ENCODE measurements around the gene DUSP5. TPM values are rescaled to one million over a fixed set of nuclear protein-coding genes. Genes with fewer than 3 reads are reported as not detected.

The DUSP5 gene
- total RNA-seq (2014; rRNA removed; shearing (Covaris generic); ENCODE audit: low replicate concordance), result 23.6 and 26.6 TPM in 2 replicates

- Histone ChIP-seq H3K9ac (ENCODE audit: low read length) (peak within 1 kb of the TSS; percentile 88), H4K20me1 (ENCODE audit: insufficient read depth, low read depth, low read length) (peaks cover 46% of the 10 kb centered on the region), H3K36me3 (ENCODE audit: insufficient read depth, low read length) (no peaks in the 10 kb centered on the region), H3K9me2 (replicated peaks; ENCODE audit: insufficient read depth, low read length) (no peaks in the 10 kb centered on the region), H3K27ac (ENCODE audit: low read length) (no peak within 1 kb of the TSS), H3K4me3 (ENCODE audit: low read length) (peak within 1 kb of the TSS; percentile 85), H3K4me1 (ENCODE audit: low read length) (peaks cover 47% of the 10 kb centered on the region), H3K4me2 (ENCODE audit: low read depth, low read length, poor library complexity, severe bottlenecking) (peak within 1 kb of the TSS; percentile 94), H2AFZ (ENCODE audit: low read length) (peak within 1 kb of the TSS; percentile 91), H3K79me2 (ENCODE audit: low read length) (0 out of 2 replicates have a peak, but pooled peaks cover 3% of the 10 kb centered on the region), H3K27me3 (ENCODE audit: low read length) (no peaks in the 10 kb centered on the region; the same call in 1 of the 2 replicates), H3K9me3 (ENCODE audit: low read length) (no peaks in the 10 kb centered on the region)
- DNase-seq, result peak; percentile 99
Observed at GRCh38 chr10:110497438-110498086, at the start of gene DUSP5. Gene DUSP5, plus strand, starts transcription at chr10:110497907. Its CDS starts 215 bp downstream, at chr10:110498122.

- Histone ChIP-seq H3K27ac (ENCODE audit: low read length) (no peak overlapping the region), H3K36me3 (ENCODE audit: insufficient read depth, low read length) (no peaks in the 10 kb centered on the region), H3K9ac (ENCODE audit: low read length) (no peak overlapping the region), H3K79me2 (ENCODE audit: low read length) (no peaks in the 10 kb centered on the region), H3K4me2 (ENCODE audit: low read depth, low read length, poor library complexity, severe bottlenecking) (no peak overlapping the region), H3K27me3 (ENCODE audit: low read length) (0 out of 2 replicates have a peak, but pooled peaks cover 2% of the 10 kb centered on the region), H3K9me2 (replicated peaks; ENCODE audit: insufficient read depth, low read length) (no peaks in the 10 kb centered on the region), H3K4me3 (ENCODE audit: low read length) (no peak overlapping the region), H3K4me1 (ENCODE audit: low read length) (peaks cover 4% of the 10 kb centered on the region), H3K9me3 (ENCODE audit: low read length) (no peaks in the 10 kb centered on the region), H2AFZ (ENCODE audit: low read length) (no peak overlapping the region), H4K20me1 (ENCODE audit: insufficient read depth, low read depth, low read length) (no peaks in the 10 kb centered on the region)
- DNase-seq, result no peak
Observed at GRCh38 chr10:110448682-110449418, 48.9 kb upstream of the DUSP5 start.

- no peaks in the 10 kb centered on the region; the same call in 1 of the 2 replicates for H3K27me3 ChIP-seq (ENCODE audit: low read length)
- H3K27ac ChIP-seq (ENCODE audit: low read length), result no peak overlapping the region
- H3K79me2 ChIP-seq (ENCODE audit: low read length), result no peaks in the 10 kb centered on the region
- no peak for DNase-seq
- H3K36me3 ChIP-seq (ENCODE audit: insufficient read depth, low read length), result no peaks in the 10 kb centered on the region
- H3K4me2 ChIP-seq (ENCODE audit: low read depth, low read length, poor library complexity, severe bottlenecking), result no peak overlapping the region
- H3K9me2 ChIP-seq (replicated peaks; ENCODE audit: insufficient read depth, low read length), result no peaks in the 10 kb centered on the region
- no peak overlapping the region for H3K4me3 ChIP-seq (ENCODE audit: low read length)
- H3K9me3 ChIP-seq (ENCODE audit: low read length), result no peaks in the 10 kb centered on the region
- peaks cover 26% of the 10 kb centered on the region for H3K4me1 ChIP-seq (ENCODE audit: low read length)
- H4K20me1 ChIP-seq (ENCODE audit: insufficient read depth, low read depth, low read length), result no peaks in the 10 kb centered on the region
- H2AFZ ChIP-seq (ENCODE audit: low read length), result no peak overlapping the region
- no peak overlapping the region for H3K9ac ChIP-seq (ENCODE audit: low read length)
Observed at GRCh38 chr10:110455446-110455845, 42.3 kb upstream of the DUSP5 start.

- H3K9me3 ChIP-seq (ENCODE audit: low read length), result no peaks in the 10 kb centered on the region
- H3K9me2 ChIP-seq (replicated peaks; ENCODE audit: insufficient read depth, low read length), result no peaks in the 10 kb centered on the region
- no peaks in the 10 kb centered on the region for H3K79me2 ChIP-seq (ENCODE audit: low read length)
- H3K4me2 ChIP-seq (ENCODE audit: low read depth, low read length, poor library complexity, severe bottlenecking), result no peak overlapping the region
- no peaks in the 10 kb centered on the region; the same call in 1 of the 2 replicates for H3K27me3 ChIP-seq (ENCODE audit: low read length)
- no peaks in the 10 kb centered on the region for H3K36me3 ChIP-seq (ENCODE audit: insufficient read depth, low read length)
- peaks cover 29% of the 10 kb centered on the region for H3K4me1 ChIP-seq (ENCODE audit: low read length)
- H3K9ac ChIP-seq (ENCODE audit: low read length), result no peak overlapping the region
- no peak for DNase-seq
- H2AFZ ChIP-seq (ENCODE audit: low read length), result no peak overlapping the region
- no peaks in the 10 kb centered on the region for H4K20me1 ChIP-seq (ENCODE audit: insufficient read depth, low read depth, low read length)
- no peak overlapping the region for H3K27ac ChIP-seq (ENCODE audit: low read length)
- no peak overlapping the region for H3K4me3 ChIP-seq (ENCODE audit: low read length)
Observed at GRCh38 chr10:110456046-110456445, 41.7 kb upstream of the DUSP5 start.

- H3K4me1 ChIP-seq (ENCODE audit: low read length), result peaks cover 29% of the 10 kb centered on the region
Observed at GRCh38 chr10:110456523-110457091, 41.1 kb upstream of the DUSP5 start.

GRCh38 chr10:110457851-110458250 lies 39.9 kb upstream of the DUSP5 start:
- Histone ChIP-seq H3K27ac (ENCODE audit: low read length) (no peak overlapping the region), H3K27me3 (ENCODE audit: low read length) (no peaks in the 10 kb centered on the region; the same call in 1 of the 2 replicates), H3K4me2 (ENCODE audit: low read depth, low read length, poor library complexity, severe bottlenecking) (no peak overlapping the region), H3K36me3 (ENCODE audit: insufficient read depth, low read length) (no peaks in the 10 kb centered on the region), H3K4me1 (ENCODE audit: low read length) (peaks cover 29% of the 10 kb centered on the region), H3K9me2 (replicated peaks; ENCODE audit: insufficient read depth, low read length) (no peaks in the 10 kb centered on the region), H3K9ac (ENCODE audit: low read length) (no peak overlapping the region), H3K79me2 (ENCODE audit: low read length) (no peaks in the 10 kb centered on the region), H2AFZ (ENCODE audit: low read length) (no peak overlapping the region), H4K20me1 (ENCODE audit: insufficient read depth, low read depth, low read length) (no peaks in the 10 kb centered on the region), H3K9me3 (ENCODE audit: low read length) (no peaks in the 10 kb centered on the region), H3K4me3 (ENCODE audit: low read length) (no peak overlapping the region)
- no peak for DNase-seq

More at GRCh38 chr10:110456523-110457091, 41.1 kb upstream of the DUSP5 start:
- H3K79me2 ChIP-seq (ENCODE audit: low read length), result no peaks in the 10 kb centered on the region
- no peak overlapping the region for H2AFZ ChIP-seq (ENCODE audit: low read length)
- no peaks in the 10 kb centered on the region; the same call in 1 of the 2 replicates for H3K27me3 ChIP-seq (ENCODE audit: low read length)
- H3K9me2 ChIP-seq (replicated peaks; ENCODE audit: insufficient read depth, low read length), result no peaks in the 10 kb centered on the region
- H3K9me3 ChIP-seq (ENCODE audit: low read length), result no peaks in the 10 kb centered on the region
- no peak overlapping the region for H3K9ac ChIP-seq (ENCODE audit: low read length)
- no peak overlapping the region for H3K4me3 ChIP-seq (ENCODE audit: low read length)
- no peak overlapping the region for H3K4me2 ChIP-seq (ENCODE audit: low read depth, low read length, poor library complexity, severe bottlenecking)
- no peaks in the 10 kb centered on the region for H4K20me1 ChIP-seq (ENCODE audit: insufficient read depth, low read depth, low read length)
- H3K27ac ChIP-seq (ENCODE audit: low read length), result no peak overlapping the region
- no peaks in the 10 kb centered on the region for H3K36me3 ChIP-seq (ENCODE audit: insufficient read depth, low read length)
- no peak for DNase-seq

GRCh38 chr10:110458266-110458920 lies 39.3 kb upstream of the DUSP5 start:
- Histone ChIP-seq H3K27me3 (ENCODE audit: low read length) (no peaks in the 10 kb centered on the region; the same call in 1 of the 2 replicates), H3K9me2 (replicated peaks; ENCODE audit: insufficient read depth, low read length) (no peaks in the 10 kb centered on the region), H3K36me3 (ENCODE audit: insufficient read depth, low read length) (no peaks in the 10 kb centered on the region), H3K4me1 (ENCODE audit: low read length) (peaks cover 29% of the 10 kb centered on the region), H3K9ac (ENCODE audit: low read length) (no peak overlapping the region), H3K27ac (ENCODE audit: low read length) (no peak overlapping the region), H2AFZ (ENCODE audit: low read length) (no peak overlapping the region), H3K4me3 (ENCODE audit: low read length) (no peak overlapping the region), H3K4me2 (ENCODE audit: low read depth, low read length, poor library complexity, severe bottlenecking) (no peak overlapping the region), H3K79me2 (ENCODE audit: low read length) (no peaks in the 10 kb centered on the region), H3K9me3 (ENCODE audit: low read length) (no peaks in the 10 kb centered on the region), H4K20me1 (ENCODE audit: insufficient read depth, low read depth, low read length) (no peaks in the 10 kb centered on the region)
- DNase-seq, result no peak

Data from Karpas-422 (cell line).